HG03469 (cell line): ENCODE data around the gene MAMDC2.
A peak's percentile ranks its signal among the peaks of the same experiment; 100 is the strongest.

Source experiments
- ATAC-seq: cut with Tn5 transposase; IDR thresholded peaks from one replicate; pipeline ENCODE4 v1.9.1; 2021; ENCODE audit warnings: mild to moderate bottlenecking, moderate library complexity, moderate number of reproducible peaks; ENCODE audit not compliant: unreplicated experiment

The MAMDC2 gene

DNA sequence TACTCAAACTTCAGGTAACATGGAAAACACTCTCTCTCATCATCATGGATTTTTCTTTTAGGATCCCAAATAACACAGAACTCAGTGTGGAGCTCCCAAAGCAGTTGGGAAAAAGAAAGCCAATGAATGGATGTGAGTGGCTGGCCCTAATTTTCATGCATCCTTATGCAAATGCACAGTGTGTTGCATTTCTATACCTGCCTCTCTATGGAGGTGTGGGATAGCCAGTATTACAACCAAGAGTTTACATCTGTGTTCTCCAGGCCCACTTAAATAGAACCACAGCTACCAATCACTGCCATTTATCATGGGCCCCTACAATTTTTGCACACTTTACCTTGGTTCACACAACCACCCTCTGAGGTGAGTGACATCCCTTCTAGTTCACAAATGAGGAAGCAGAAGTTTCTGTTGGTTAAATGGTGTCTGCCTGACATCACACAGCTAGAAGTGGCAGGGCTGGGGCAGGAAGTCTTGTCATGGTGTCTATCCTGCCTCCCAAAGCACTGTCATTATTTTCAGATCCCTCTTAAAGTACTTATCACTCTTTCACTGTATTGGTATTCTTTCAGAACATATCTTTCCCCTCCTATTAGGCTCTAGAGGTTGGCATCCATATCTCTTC lies 17.3 kb downstream of the MAMDC2 start:
- peak; percentile 99 for ATAC-seq

GRCh38 chr9:70061776-70062175 lies 18.1 kb downstream of the MAMDC2 start:
- no peak for ATAC-seq

DNA sequence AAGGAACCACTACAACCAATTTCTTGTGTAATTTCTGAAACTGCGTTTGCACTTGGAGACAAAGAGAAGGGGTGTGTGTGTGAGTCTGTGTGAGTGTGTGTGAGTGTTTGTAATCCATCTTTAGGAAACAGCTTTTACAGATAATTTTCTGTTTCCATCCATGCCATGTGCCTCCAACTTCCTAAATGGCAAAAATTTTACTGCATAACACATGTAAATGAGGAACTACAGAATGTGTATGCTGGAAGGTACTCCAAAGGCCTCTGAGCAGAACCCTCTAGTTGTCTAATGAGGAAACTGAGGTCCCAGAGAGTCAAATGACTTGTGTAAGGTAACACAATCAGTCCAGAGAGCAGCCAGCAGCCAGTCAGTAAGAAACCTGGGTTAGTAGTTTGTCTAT lies 20.8 kb downstream of the MAMDC2 start:
- no peak for ATAC-seq

- no peak for ATAC-seq
Observed at GRCh38 chr9:70065572-70065971, 21.9 kb downstream of the MAMDC2 start.

- ATAC-seq: no peak
Observed at GRCh38 chr9:70066418-70066817, 22.8 kb downstream of the MAMDC2 start.

DNA sequence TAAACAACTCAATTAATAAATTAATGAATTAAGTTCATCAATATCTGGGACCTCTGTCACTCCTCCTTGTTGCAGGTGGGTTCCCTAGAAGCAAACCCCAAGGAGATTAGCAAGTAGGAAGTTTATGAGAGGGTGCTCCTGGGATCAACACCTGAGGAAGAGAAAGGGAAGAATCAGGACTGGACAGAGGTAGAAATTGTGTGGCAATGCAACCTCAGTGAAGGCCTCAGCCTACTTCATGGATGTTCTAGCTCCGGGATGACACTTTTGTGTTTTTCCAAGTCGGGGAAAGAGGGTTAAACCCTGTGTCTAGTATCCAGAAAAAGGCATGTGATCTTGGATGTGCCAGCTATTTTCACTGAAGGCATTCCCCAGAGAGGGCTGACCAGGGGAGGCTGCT lies 23.2 kb downstream of the MAMDC2 start:
- no peak for ATAC-seq

DNA sequence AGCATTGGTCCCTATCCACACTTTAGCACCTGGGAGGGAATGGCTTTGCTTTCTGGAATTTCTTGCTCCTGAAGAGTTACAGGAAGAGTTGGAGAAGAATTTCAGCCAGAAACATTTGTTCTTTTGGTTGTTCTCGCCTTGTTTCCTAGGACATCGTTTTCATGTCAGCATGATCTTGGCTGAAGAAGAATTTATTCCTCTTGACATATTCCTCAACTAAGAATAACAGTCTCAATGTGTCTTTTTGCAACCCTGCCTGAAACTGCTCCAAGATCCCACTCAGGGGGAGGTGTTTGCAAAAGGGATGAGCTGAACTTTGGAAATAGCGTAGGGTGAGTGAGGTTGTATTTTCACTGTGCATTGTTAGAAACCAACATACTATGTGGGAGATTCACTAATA lies 26.1 kb downstream of the MAMDC2 start:
- ATAC-seq: no peak

- ATAC-seq: no peak
Observed at GRCh38 chr9:70073193-70073592, 29.5 kb downstream of the MAMDC2 start.

DNA sequence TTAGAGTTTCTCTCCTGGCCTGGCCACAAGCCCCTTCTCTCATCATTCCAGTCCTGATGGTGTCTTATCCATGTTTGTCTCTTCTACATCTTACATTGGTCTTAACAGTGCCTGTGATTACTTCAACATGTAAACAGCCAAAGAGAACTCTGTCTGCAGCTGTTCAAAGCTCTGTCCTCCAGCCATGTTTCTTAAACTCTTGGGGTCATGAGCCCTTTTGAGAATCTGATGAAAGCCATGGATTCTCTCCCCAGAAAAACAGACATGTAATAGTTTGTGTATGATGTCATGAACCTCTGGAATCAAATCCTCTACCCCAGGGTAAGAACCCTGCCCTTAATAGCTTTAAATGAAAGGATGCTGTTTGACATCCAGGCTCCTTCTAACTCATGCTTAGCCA lies 30.1 kb downstream of the MAMDC2 start:
- ATAC-seq: no peak

GRCh38 chr9:70076678-70077077 lies 33.0 kb downstream of the MAMDC2 start:
- ATAC-seq: no peak

GRCh38 chr9:70079417-70080037 lies 35.9 kb downstream of the MAMDC2 start:
- ATAC-seq: no peak

DNA sequence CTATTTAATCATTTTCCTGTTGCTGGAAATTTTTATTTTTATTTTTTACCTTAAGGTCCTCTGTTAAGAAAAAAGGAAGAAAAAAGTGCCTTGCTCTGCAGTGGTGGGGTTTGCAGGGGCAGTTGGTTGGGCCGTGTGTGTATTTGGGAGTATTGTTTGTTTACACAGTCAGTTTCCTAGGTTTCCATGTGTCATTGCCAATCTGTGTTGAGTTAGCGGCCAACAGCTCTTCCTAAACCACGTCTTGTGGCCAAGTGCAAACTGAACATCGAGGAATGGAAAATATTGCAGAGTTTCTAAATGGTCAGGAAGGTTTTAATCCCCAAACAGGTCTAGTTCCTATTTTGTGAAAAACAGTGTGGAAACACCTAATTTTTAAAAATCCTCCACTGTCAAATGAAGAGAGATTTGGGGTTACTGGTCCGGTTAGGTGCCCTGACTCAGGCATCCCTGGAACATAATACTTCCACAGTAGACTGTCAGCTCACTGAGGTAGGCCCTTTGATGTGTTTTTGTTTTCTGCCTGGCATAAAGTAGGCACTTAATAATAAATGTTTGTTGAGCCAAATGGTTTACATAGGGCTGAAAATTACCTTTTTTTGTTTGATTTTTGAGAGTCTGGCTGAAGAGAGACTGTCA lies 37.0 kb downstream of the MAMDC2 start:
- ATAC-seq: no peak

DNA sequence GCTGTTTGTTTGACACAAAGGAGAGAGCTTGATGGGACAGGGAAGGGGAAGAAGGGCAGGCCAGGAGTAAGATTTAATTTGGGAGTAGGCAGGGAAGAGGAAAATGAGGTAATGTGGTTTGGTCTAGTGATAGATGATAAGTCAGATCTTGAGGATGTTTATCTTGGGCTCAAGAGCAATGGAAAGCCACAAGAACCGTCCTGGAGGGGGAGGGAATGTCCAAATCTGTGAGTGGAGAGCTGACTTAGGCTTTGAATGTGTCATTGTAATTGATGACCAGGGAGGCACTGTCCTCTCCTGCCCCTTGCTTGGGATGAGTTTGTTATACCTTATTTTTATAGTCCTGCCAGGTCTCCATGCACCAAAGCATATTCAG lies 37.5 kb downstream of the MAMDC2 start:
- ATAC-seq: no peak

DNA sequence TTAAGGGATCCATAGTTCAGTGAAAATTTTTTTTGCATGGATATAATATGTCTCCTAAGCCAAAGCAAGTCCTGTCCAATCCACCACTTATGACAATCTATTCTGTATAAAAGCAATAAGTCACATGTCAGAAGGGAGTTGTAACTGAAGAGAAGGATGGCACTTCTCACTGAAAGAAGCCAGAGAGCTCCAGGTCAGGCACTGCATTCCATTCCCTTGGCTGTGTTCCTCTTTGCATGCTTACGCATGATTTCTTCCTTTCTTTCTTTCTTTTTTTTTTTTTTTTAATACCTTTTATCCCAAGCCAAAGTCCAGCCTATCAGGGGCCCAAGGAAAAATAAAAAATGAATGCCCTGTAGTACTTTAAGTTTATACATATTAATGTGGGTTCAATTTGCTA lies 39.8 kb downstream of the MAMDC2 start:
- no peak for ATAC-seq

DNA sequence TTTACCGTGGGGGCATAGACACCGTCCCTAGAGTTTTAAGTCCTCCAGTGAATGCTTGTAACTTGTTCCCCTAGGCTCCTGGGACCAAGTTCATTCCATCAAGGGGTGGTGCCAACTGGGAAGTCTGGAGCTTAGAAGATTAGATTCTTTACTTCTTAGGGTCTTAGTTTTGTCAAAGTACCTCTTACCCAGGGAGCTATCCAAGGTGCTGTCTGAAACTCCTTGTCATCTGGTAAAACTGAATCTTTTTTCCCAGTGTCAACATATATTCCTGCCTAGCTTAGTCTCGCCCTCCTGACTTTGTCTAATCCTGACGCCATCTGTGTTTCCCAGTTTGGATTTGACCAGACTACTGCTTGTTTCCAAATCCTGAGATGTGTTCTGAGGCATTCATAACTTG lies 41.6 kb downstream of the MAMDC2 start:
- no peak for ATAC-seq

DNA sequence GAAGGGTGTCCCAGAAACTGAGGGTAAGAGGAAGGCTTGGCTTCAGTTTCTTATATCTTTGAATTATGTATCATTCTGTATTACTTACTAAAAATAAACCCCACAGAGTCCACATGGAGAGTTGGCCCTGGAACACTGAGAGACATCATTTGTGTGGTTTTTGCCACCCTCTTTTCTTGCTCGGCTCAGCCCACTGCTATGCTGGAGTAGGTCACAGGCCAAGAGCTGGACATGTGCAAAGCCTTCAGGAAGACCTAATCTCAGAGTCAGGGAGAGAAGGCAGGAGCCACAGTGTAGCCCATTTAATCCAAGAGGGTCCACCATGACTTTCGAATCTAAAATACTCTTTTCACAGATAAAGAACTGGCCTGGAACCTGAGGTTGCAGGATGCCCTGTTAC lies 47.5 kb downstream of the MAMDC2 start:
- ATAC-seq: no peak

- no peak for ATAC-seq
Observed at GRCh38 chr9:70091572-70091971, 47.9 kb downstream of the MAMDC2 start.

- no peak for ATAC-seq
Observed at GRCh38 chr9:70092190-70092589, 48.5 kb downstream of the MAMDC2 start.

DNA sequence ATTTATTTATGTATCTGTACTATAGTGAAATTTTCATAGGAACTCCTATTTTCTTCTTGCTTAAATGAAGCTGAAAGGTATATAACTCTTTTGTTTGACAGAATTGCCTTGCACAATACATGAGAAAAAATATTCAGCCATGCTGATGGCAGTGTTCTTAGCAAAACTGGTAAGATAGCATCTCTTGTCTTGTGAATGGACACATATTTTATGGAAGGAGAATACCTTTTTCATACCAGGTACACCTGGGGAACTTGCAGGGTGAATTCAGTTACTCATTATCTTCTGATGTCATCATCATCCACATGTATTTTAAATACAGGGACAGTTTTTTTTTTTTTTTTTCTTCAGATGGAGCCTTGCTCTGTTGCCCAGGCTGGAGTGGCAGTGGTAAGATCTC lies 49.4 kb downstream of the MAMDC2 start:
- ATAC-seq: no peak

GRCh38 chr9:70093944-70094343 lies 50.3 kb downstream of the MAMDC2 start:
- no peak for ATAC-seq

DNA sequence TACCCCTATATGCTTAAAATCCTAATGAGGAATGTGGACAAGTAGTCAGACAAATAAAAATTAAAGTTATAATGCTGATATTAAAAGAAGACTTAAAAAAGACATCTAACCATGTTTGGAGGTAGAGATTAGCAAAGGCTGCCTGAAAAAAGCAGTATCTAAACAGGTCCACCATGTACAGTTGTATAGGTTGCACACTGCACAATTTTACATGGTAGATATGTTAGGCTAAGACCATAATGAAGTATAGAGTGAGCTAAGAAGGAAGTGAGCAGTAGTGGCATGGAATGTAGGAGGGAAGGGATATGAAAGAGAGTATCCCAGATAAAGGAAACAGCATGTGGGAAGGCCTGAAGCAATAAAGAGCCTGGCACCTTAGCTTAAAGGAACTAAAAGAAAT lies 51.1 kb downstream of the MAMDC2 start:
- ATAC-seq: no peak

- no peak for ATAC-seq
Observed at GRCh38 chr9:70097187-70097586, 53.5 kb downstream of the MAMDC2 start.

DNA sequence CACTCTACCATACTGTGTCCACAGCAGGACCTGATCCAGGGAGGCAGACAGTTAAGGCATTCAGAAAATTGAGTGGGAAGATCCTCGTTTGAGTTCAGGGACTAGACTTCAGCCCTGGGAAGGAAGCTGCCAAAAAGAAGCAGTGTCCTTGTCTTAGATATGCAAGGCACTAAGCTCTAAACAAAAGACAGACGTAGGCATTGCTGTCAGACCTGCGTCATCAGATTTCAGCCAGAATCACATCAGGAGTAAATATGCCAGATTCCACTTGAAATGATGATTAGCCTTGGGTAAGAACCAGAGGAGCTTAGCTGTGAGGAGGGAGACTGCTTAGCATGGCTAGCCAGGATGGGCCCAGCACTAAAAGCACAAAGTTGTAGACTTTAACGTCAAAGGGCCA lies 56.7 kb downstream of the MAMDC2 start:
- no peak for ATAC-seq
